T-helper 17 cell (primary cell): ENCODE results near the gene MAP2. TPM values are rescaled to one million over a fixed set of nuclear protein-coding genes. Genes with fewer than 3 reads are reported as not detected.

Source experiments
- ATAC-seq: fragments of 150-1000 bp; cut with Tn5 transposase; 2 replicates; pipeline ENCODE4 v1.10.0; 2021; ENCODE audit warnings: mild to moderate bottlenecking, moderate library complexity
- DNase-seq, 3 donors: peaks; one replicate each; pipeline versions ENCODE4 v3.0.0 to v3.0.0-alpha.2; 2020 to 2021
- H3K9me3 ChIP-seq: one replicate; pipeline ENCODE4 v1.7.0; 2013; ENCODE audit warnings: low read length, mild to moderate bottlenecking; ENCODE audit not compliant: control insufficient read depth, poor library complexity, severe bottlenecking
- H3K27ac Mint-ChIP-seq: one replicate; pipeline ENCODE4 v1.8.0; 2022; ENCODE audit warnings: mild to moderate bottlenecking, moderate library complexity, mixed read lengths
- H3K27me3 Mint-ChIP-seq: one replicate; pipeline ENCODE4 v1.8.0; 2022; ENCODE audit warnings: mixed read lengths
- H3K36me3 Mint-ChIP-seq: one replicate; pipeline ENCODE4 v1.8.0; 2022; ENCODE audit warnings: low read depth, mixed read lengths
- H3K4me1 Mint-ChIP-seq: one replicate; pipeline ENCODE4 v1.8.0; 2022; ENCODE audit warnings: mild to moderate bottlenecking, mixed read lengths
- H3K4me3 Mint-ChIP-seq: one replicate; pipeline ENCODE4 v1.8.0; 2022; ENCODE audit warnings: mild to moderate bottlenecking, moderate library complexity, mixed read lengths
- total RNA-seq, 4 donors: library from RNA in 2 of 4; stranded (reverse) in 2 of 4; gene quantifications; one replicate each; pipeline ENCODE4 v1.2.3 and lab custom pipeline; 2022 to 2026

MAP2 gene
- total RNA-seq, 2 donors from 2014 or later: 0.17 to 0.94 TPM

DNA sequence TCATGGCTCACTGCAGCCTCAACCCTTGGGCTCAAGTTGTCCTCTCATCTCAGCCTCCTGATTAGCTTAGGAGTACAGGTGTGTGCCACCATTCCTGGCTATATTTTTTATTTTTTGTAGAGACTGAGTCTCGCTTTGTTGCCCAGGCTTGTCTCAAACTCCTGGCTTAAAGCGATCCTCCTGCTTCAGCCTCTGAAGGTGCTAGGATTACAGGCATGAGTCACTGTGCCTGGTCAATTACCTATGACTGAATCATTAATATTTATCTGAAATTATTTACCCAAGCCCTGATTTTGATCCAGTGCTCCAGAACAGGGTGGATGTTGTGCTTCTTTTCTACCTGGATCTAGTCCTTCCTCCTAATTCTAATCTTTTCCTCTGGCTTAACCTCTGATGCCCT is 87.8 kb downstream of the MAP2 start:
- no peaks in the 10 kb centered on the region for H3K36me3 Mint-ChIP-seq
- H3K27me3 Mint-ChIP-seq: no peaks in the 10 kb centered on the region
- no peak for DNase-seq
- no peak overlapping the region for H3K27ac Mint-ChIP-seq
- no peak overlapping the region for H3K4me3 Mint-ChIP-seq
- no peaks in the 10 kb centered on the region for H3K4me1 Mint-ChIP-seq
- H3K9me3 ChIP-seq: no peaks in the 10 kb centered on the region
- no peak for ATAC-seq

DNA sequence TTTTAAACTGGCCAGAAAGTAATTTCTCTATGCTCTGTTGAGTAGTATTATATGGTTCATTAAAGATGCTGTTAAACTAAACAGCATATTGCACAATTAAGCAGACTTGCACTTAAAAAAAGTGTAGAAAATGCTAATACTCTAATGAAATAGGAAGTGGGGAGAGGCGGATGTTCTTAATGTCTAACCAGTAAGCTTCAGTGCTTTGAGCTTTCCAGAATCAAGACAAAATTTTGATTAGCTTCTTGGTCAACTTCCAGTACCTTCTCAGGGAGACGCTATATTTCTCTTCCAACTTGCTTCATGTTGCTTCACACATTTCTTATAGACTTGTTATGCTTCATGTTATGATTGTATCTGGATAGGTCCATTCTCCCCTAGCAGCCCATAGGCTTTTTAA is 89.1 kb downstream of the MAP2 start:
- ATAC-seq (no peak), DNase-seq (no peak)
- Mint-ChIP-seq H3K36me3 (no peaks in the 10 kb centered on the region), H3K27ac (no peak overlapping the region), H3K4me1 (no peaks in the 10 kb centered on the region), H3K27me3 (no peaks in the 10 kb centered on the region), H3K4me3 (no peak overlapping the region)
- H3K9me3 ChIP-seq: no peaks in the 10 kb centered on the region

DNA sequence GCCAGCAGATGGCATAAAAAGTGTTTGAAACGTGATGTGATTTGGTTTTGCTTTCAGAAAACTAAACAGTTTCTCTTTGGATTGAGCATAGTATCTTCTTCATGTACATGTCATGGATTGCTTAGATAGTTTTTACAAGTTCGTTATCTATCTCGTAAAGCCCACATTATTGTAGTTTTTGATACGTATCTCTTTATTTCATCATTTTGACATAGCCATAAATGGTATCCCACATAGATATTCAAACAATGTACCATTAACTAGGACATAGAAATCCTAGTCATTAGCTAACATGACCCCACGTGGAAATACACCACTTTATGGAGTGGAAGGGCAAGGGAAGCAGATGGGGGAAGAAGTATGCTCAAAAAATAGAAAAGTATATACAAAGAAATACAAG is 93.6 kb downstream of the MAP2 start:
- no peaks in the 10 kb centered on the region for H3K27me3 Mint-ChIP-seq
- DNase-seq (no peak), ATAC-seq (no peak)
- H3K4me3 Mint-ChIP-seq: no peak overlapping the region
- H3K9me3 ChIP-seq: no peaks in the 10 kb centered on the region
- H3K36me3 Mint-ChIP-seq: no peaks in the 10 kb centered on the region
- no peaks in the 10 kb centered on the region for H3K4me1 Mint-ChIP-seq
- no peak overlapping the region for H3K27ac Mint-ChIP-seq

DNA sequence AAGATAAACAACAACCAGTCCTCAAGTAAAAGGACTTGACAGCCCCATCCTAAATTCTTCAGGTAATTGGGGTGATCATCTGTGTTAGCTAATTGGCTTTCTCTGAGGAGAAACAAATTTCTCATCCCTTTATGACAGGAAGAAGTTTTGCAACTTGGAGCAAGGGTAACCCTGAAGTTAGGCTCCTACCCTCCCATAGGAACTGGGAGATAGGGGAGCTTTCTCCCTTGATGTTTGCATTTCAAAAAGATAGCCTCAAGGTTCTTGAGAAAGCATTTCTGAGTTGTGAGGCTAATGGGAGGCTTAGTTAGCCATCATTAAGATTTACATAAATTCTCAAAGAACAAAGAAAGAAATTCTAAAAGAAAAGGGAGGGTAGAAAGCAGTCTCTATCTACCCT is 95.4 kb downstream of the MAP2 start:
- no peak overlapping the region for H3K4me3 Mint-ChIP-seq
- ATAC-seq (no peak), DNase-seq (no peak)
- no peaks in the 10 kb centered on the region for H3K36me3 Mint-ChIP-seq
- H3K27ac Mint-ChIP-seq: no peak overlapping the region
- no peaks in the 10 kb centered on the region for H3K27me3 Mint-ChIP-seq
- H3K4me1 Mint-ChIP-seq: no peaks in the 10 kb centered on the region
- H3K9me3 ChIP-seq: no peaks in the 10 kb centered on the region

DNA sequence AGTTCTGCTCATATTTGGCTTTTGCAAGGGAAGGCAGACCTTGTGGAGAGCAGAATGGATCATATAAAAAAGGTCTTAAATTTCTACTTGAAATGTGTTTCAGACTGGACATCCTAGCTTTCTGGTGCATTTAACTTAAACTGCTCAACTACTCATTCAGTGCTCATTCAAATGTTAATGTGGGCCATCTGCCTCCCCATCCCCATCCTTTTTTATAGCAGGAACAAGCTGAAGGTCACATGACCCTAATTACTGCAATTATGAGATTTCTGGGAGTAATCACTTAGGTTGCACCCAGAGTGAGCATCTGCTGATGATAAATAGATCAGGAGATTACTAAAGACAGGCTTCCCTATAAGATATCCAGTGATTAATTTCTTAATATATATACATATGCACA is 96.1 kb downstream of the MAP2 start:
- no peak for DNase-seq
- Mint-ChIP-seq H3K36me3 (no peaks in the 10 kb centered on the region), H3K27me3 (no peaks in the 10 kb centered on the region), H3K4me3 (no peak overlapping the region), H3K4me1 (no peaks in the 10 kb centered on the region), H3K27ac (no peak overlapping the region)
- no peaks in the 10 kb centered on the region for H3K9me3 ChIP-seq
- ATAC-seq: no peak

DNA sequence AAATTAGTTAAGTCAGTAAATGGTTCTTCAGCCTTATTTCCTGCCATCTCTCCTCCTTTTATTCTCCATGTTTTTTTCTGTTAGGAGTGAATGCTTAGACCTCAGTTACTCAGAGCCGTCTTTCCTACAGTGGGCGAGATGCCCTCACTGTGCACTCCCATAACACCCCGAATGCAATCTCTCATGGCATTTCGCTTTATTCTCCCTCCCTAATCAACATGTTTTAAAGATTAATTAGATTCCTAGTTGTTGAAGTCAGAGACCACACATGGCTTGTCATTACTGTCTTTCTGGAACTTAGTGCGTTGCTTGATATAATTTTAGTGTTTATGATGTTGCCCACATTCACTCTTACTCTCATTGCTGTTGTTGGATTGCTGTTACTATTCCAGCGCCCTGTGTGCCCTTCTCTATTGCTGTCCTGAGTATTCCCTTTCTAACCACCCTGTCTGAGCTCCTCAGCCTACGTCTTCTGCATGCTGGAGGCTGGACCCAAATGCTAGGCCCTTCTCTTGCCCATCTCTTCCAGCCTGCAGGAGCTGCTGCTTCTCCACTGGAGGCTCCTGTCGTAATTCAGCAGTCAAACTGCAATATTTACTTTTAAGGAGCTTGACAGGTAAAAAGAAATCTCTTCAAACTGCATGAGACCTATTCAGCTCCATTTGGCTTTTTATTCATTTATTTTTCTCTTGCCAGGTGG is 99.3 kb downstream of the MAP2 start:
- Mint-ChIP-seq H3K4me1 (peaks cover 9% of the 10 kb centered on the region), H3K36me3 (no peaks in the 10 kb centered on the region), H3K27ac (no peak overlapping the region), H3K27me3 (no peaks in the 10 kb centered on the region), H3K4me3 (no peak overlapping the region)
- no peak for ATAC-seq
- no peaks in the 10 kb centered on the region for H3K9me3 ChIP-seq
- DNase-seq: no peak

DNA sequence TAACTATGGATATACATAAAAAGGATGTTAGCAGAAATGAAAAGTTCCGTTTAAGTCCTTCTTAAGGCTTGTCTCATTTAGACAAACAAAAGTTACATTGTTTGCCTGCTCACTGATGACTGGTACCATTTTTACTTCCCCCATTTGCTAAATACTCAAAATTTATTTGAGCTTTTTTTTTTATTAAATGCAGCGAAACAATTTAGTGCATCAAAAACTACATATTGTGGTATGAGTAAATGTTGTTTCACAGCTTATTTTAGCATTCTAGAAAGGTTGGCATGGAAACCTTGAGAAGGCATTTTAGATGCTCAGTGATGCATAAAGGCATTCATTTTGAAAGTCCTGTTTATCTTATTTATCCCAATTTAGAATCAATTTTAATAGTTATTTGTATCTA is 100.0 kb downstream of the MAP2 start:
- peaks cover 9% of the 10 kb centered on the region for H3K4me1 Mint-ChIP-seq
- H3K27ac Mint-ChIP-seq: no peak overlapping the region
- DNase-seq (no peak), ATAC-seq (no peak)
- H3K27me3 Mint-ChIP-seq: no peaks in the 10 kb centered on the region
- H3K9me3 ChIP-seq: no peaks in the 10 kb centered on the region
- H3K36me3 Mint-ChIP-seq: no peaks in the 10 kb centered on the region
- H3K4me3 Mint-ChIP-seq: no peak overlapping the region

DNA sequence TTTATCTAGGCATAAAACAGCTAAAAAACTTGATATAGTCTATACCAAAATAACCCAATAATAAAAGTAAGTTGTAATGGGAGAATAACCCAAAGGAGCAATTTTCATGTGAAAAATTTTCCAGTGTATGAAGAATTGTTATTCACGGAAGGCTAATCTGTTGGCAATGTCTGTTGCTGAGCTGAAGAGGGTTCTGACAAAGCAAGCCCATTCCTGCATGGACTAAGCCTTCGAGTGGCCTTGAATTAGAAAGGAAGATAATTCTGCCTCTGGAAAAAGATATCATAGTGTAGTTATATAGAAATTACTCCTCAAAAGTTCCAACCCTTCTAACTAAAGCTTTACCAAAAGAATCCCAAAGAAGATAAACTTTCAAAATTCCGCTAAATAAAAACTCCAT is 101.5 kb downstream of the MAP2 start:
- ATAC-seq: no peak

DNA sequence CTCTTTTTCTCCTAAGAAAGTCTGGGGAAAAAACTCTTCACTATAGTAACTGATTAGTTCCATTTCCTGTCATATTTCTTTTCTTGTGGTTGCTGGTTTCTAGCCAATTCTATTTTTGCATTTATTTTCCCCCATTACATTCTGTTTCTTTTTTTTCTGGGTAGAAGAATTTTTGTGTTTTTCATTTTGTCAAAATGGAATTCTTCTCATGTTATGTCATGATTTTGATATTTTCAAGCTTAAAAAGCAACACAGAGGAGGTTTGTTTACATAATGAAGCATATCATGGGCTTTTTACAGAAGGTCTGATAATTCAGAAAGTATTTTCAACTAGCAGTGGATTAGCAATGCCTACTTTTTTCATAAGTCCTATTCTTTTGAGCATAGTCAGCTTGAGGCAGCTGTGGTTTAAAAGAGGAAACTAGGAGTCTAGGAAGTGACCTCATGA is 102.0 kb downstream of the MAP2 start:
- DNase-seq (no peak), ATAC-seq (no peak)
- H3K27ac Mint-ChIP-seq: no peak overlapping the region
- H3K4me1 Mint-ChIP-seq: peaks cover 9% of the 10 kb centered on the region
- no peaks in the 10 kb centered on the region for H3K9me3 ChIP-seq
- no peaks in the 10 kb centered on the region for H3K27me3 Mint-ChIP-seq
- no peak overlapping the region for H3K4me3 Mint-ChIP-seq
- H3K36me3 Mint-ChIP-seq: no peaks in the 10 kb centered on the region

More for the DNA sequence above, 101.5 kb downstream of the MAP2 start:
- H3K27me3 Mint-ChIP-seq: no peaks in the 10 kb centered on the region
- no peak overlapping the region for H3K4me3 Mint-ChIP-seq
- H3K27ac Mint-ChIP-seq: no peak overlapping the region
- H3K4me1 Mint-ChIP-seq: peaks cover 9% of the 10 kb centered on the region
- H3K9me3 ChIP-seq: no peaks in the 10 kb centered on the region
- DNase-seq: no peak
- H3K36me3 Mint-ChIP-seq: no peaks in the 10 kb centered on the region

DNA sequence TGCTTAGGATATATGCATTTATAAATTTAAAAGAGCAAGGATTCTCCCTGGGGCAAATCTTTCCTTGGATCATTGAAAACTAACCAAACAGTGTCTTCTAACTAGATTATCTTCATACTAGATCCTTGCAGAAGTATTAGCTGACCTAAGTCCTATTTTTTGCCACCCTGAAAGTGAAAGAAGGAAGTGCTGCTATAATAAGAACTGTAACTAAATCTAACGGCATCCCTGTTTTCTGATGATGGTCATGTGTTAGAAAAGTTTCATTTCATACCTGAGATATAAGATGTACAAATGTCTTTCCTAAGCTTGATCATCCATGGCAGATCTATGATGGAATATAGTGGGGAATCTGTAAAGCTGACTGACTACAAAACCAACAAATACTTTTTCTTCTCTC is 102.7 kb downstream of the MAP2 start:
- Mint-ChIP-seq H3K36me3 (no peaks in the 10 kb centered on the region), H3K27ac (no peak overlapping the region)
- no peak for ATAC-seq

DNA sequence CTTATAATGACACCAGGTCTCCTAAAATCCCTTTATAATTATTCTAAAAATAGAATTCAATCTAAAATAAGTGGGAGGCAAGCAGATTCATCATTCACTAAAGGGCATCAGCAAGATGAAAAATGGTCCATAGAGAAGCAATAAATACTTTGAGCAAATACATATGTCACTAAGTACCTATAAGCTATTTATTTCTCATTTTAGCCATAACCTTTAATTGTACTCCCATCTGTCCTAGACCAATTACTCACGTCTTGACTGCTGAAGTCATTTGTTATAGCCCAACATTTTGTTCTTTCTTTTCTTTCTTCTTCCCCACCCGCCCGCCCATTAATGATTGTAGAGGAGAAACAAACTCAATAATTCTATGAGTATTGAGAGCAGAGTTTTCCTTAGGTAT is 105.7 kb downstream of the MAP2 start:
- no peak for DNase-seq
- ATAC-seq: no peak
- H3K4me1 Mint-ChIP-seq: peaks cover 9% of the 10 kb centered on the region
- no peaks in the 10 kb centered on the region for H3K9me3 ChIP-seq
- H3K27me3 Mint-ChIP-seq: no peaks in the 10 kb centered on the region
- no peaks in the 10 kb centered on the region for H3K36me3 Mint-ChIP-seq
- H3K27ac Mint-ChIP-seq: no peak overlapping the region
- H3K4me3 Mint-ChIP-seq: no peak overlapping the region

More for the DNA sequence above, 102.7 kb downstream of the MAP2 start:
- H3K9me3 ChIP-seq: no peaks in the 10 kb centered on the region
- Mint-ChIP-seq H3K4me3 (no peak overlapping the region), H3K4me1 (peaks cover 9% of the 10 kb centered on the region), H3K27me3 (no peaks in the 10 kb centered on the region)
- DNase-seq: no peak

DNA sequence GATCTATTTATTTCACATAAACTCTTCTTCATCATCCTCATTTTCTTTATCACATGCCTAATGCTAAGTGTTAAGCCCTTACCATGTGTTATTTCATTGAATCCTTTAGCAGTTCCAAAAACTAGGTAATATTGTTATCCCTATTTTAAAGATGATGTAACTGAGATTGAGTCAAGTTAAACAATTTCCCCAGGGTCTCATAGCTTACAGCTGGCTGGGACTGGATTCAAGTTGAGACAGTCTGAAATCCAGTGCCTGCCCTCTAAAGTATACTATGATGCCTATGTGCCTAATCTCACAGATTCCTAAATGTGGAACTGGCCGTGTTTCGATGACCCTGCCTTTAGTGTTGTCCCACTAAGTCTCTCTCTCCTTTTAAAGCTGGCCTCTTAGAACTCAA is 108.5 kb downstream of the MAP2 start:
- no peaks in the 10 kb centered on the region for H3K9me3 ChIP-seq
- H3K4me1 Mint-ChIP-seq: peaks cover 1% of the 10 kb centered on the region
- no peaks in the 10 kb centered on the region for H3K27me3 Mint-ChIP-seq
- ATAC-seq (no peak), DNase-seq (no peak)
- H3K4me3 Mint-ChIP-seq: no peak overlapping the region
- H3K36me3 Mint-ChIP-seq: no peaks in the 10 kb centered on the region
- H3K27ac Mint-ChIP-seq: no peak overlapping the region

DNA sequence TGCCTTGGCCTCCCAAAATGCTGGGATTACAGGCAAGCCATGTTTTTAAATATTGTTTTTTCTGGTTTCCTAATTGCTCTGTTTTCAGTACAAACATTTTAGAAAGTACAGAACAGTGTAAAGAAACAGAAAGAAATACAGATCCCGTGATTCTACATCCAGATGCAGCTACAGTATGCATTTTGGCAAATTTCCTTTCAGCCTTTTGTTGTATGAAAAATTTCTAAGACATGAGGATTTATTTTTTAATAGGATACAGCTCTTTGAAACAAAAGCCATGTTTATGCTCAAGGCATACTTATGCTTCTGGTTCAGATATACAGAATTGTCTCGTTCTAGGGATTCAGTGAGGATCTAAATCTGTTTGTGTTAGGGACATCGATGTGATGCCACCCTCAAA is 109.5 kb downstream of the MAP2 start:
- Mint-ChIP-seq H3K36me3 (no peaks in the 10 kb centered on the region), H3K4me3 (no peak overlapping the region), H3K27ac (no peak overlapping the region), H3K27me3 (no peaks in the 10 kb centered on the region), H3K4me1 (no peaks in the 10 kb centered on the region)
- DNase-seq: no peak
- no peaks in the 10 kb centered on the region for H3K9me3 ChIP-seq
- no peak for ATAC-seq

DNA sequence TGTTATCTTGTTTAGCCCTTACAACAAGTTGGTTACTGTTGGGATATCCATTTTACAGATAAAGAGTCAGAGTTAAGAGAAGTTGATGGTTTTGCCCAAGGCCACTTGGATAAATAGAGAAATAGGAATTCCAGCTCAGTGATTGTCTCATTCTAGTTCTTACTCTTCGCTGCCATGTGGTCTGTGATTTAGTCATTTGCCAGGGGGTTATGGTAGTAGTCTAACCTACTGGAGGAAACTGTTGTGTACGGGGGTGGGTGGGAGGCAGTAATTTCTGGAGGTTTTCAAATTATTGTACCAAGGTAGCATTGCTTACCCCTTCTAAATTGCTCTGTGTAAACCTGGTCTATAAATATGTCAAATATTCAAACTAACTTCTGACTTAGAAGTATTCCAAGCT is 110.4 kb downstream of the MAP2 start:
- Mint-ChIP-seq H3K27me3 (no peaks in the 10 kb centered on the region), H3K4me1 (no peaks in the 10 kb centered on the region), H3K4me3 (no peak overlapping the region), H3K36me3 (no peaks in the 10 kb centered on the region), H3K27ac (no peak overlapping the region)
- DNase-seq: no peak
- no peaks in the 10 kb centered on the region for H3K9me3 ChIP-seq
- ATAC-seq: no peak
